CD4-positive, alpha-beta T cell (primary cell): ENCODE data around the gene EXT2. TPM values are rescaled to one million over a fixed set of nuclear protein-coding genes. Genes with fewer than 3 reads are reported as not detected.

Experiments used
- ATAC-seq: fragments of 200-7000 bp; cut with Tn5 transposase; one replicate; pipeline ENCODE4 v1.10.0; 2022; ENCODE audit warnings: mild to moderate bottlenecking; ENCODE audit not compliant: poor library complexity
- CTCF ChIA-PET: fragments of 350-600 bp; sonication (Branson Sonifier 250); formaldehyde crosslinking; loops from one replicate; lab custom pipeline; 2021; ENCODE audit warnings: antibody characterized with exemption, inconsistent platforms; lab: Charles Lee
- POLR2A ChIA-PET: fragments of 350-600 bp; sonication (Branson Sonifier 250); formaldehyde crosslinking; loops from one replicate; lab custom pipeline; 2021; ENCODE audit warnings: antibody characterized with exemption, inconsistent platforms; lab: Charles Lee
- DNase-seq, 14 experiments: peaks; one replicate each; pipeline ENCODE4 v3.0.0-alpha.2; 2013 to 2020; ENCODE audit warnings: mixed read lengths in 2 of 14
- H3K27ac ChIP-seq, 2 donors: one replicate each; pipeline versions ENCODE4 v1.5.1 to v1.7.0; 2013; ENCODE audit warnings: low read length in 2 of 2, low read depth in 1 of 2, mild to moderate bottlenecking in 1 of 2
- H3K27me3 ChIP-seq, 2 experiments: 1 replicate in 1 of 2; 2 replicates in 1 of 2; pipeline versions ENCODE4 v1.6.1 to v1.7.0; 2013; ENCODE audit warnings: low read length in 2 of 2, control low read depth in 1 of 2, mild to moderate bottlenecking in 1 of 2, moderate library complexity in 1 of 2; ENCODE audit not compliant: insufficient read depth in 2 of 2, control insufficient read depth in 1 of 2
- H3K36me3 ChIP-seq: one replicate; pipeline ENCODE4 v1.6.1; 2013; ENCODE audit warnings: low read length, control low read depth; ENCODE audit not compliant: insufficient read depth
- H3K4me1 ChIP-seq: one replicate; pipeline ENCODE4 v1.6.1; 2013; ENCODE audit warnings: low read length, control low read depth; ENCODE audit not compliant: insufficient read depth
- H3K4me3 ChIP-seq: one replicate; pipeline ENCODE4 v1.5.1; 2013; ENCODE audit warnings: mild to moderate bottlenecking, low read length, moderate library complexity
- H3K9me3 ChIP-seq, 2 experiments: 1 replicate in 1 of 2; 2 replicates in 1 of 2; pipeline versions ENCODE4 v1.6.1 to v1.7.0; 2013; ENCODE audit warnings: low read length in 2 of 2, mild to moderate bottlenecking in 2 of 2, control low read depth in 1 of 2, moderate library complexity in 1 of 2; ENCODE audit not compliant: control insufficient read depth in 1 of 2, insufficient read depth in 1 of 2
- H3K27ac Mint-ChIP-seq: one replicate; pipeline ENCODE4 v1.8.0; 2020; ENCODE audit warnings: mixed read lengths
- H3K27me3 Mint-ChIP-seq: one replicate; pipeline ENCODE4 v1.8.0; 2021; ENCODE audit warnings: mixed read lengths
- H3K36me3 Mint-ChIP-seq: one replicate; pipeline ENCODE4 v1.8.0; 2021; ENCODE audit warnings: low read depth, mixed read lengths
- H3K4me1 Mint-ChIP-seq: one replicate; pipeline ENCODE4 v1.8.0; 2021; ENCODE audit warnings: low read depth, mixed read lengths
- H3K4me3 Mint-ChIP-seq: one replicate; pipeline ENCODE4 v1.8.0; 2020; ENCODE audit warnings: mild to moderate bottlenecking, mixed read lengths
- H3K9me3 Mint-ChIP-seq: one replicate; pipeline ENCODE4 v1.8.0; 2020; ENCODE audit warnings: mixed read lengths
- intact Hi-C, 2 experiments: fragments of 100-400 bp; cut with DNase I in 1 of 2; cut with micrococcal nuclease in 1 of 2; formaldehyde crosslinking; loops; one replicate each; pipeline versions ENCODE4 v1.15.1 to v1.9.0; 2023 to 2025; cut with DNase I, micrococcal nuclease
- total RNA-seq, 174 experiments: library from RNA in 2 of 174; stranded (reverse) in 2 of 174; gene quantifications; one replicate each; pipeline ENCODE4 v1.2.3 and lab custom pipeline; 2021 to 2026
- TF ChIP-seq, protein P1 (sequence below): fragments of 200-600 bp; IDR thresholded peaks from one replicate; pipeline ENCODE4 v1.8.0; 2022; ENCODE audit warnings: antibody characterized with exemption, mild to moderate bottlenecking

Gene EXT2
- total RNA-seq, 2 experiments from 2014 or later, result 17.1 to 17.5 TPM

GRCh38 chr11:44261800-44262591, 166.5 kb downstream of the EXT2 start:
- no peaks in the 10 kb centered on the region for H3K27me3 ChIP-seq
- H3K4me3 ChIP-seq, result no peak overlapping the region
- Mint-ChIP-seq H3K9me3 (no peaks in the 10 kb centered on the region), H3K27me3 (no peaks in the 10 kb centered on the region), H3K4me1 (peaks cover 9% of the 10 kb centered on the region), H3K4me3 (no peak overlapping the region), H3K36me3 (no peaks in the 10 kb centered on the region), H3K27ac (no peak overlapping the region)
- no peaks in the 10 kb centered on the region for H3K36me3 ChIP-seq
- DNase-seq (no peak), ATAC-seq (no peak)
- H3K4me1 ChIP-seq, result peaks cover 19% of the 10 kb centered on the region
- ChIA-PET POLR2A (no interaction called here), CTCF (no interaction called here)
- H3K9me3 ChIP-seq, result peaks cover 0 to 8% of the 10 kb centered on the region in 2 experiments
- intact Hi-C loops, result no loop called here
- H3K27ac ChIP-seq, result no peak overlapping the region
- TF ChIP-seq, protein P1, sequence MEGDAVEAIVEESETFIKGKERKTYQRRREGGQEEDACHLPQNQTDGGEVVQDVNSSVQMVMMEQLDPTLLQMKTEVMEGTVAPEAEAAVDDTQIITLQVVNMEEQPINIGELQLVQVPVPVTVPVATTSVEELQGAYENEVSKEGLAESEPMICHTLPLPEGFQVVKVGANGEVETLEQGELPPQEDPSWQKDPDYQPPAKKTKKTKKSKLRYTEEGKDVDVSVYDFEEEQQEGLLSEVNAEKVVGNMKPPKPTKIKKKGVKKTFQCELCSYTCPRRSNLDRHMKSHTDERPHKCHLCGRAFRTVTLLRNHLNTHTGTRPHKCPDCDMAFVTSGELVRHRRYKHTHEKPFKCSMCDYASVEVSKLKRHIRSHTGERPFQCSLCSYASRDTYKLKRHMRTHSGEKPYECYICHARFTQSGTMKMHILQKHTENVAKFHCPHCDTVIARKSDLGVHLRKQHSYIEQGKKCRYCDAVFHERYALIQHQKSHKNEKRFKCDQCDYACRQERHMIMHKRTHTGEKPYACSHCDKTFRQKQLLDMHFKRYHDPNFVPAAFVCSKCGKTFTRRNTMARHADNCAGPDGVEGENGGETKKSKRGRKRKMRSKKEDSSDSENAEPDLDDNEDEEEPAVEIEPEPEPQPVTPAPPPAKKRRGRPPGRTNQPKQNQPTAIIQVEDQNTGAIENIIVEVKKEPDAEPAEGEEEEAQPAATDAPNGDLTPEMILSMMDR, result no peak

- no peak for ATAC-seq
- H3K27me3 ChIP-seq, result no peaks in the 10 kb centered on the region
- POLR2A ChIA-PET, result no interaction called here
- no peak overlapping the region for H3K27ac Mint-ChIP-seq
- no peak overlapping the region for H3K4me3 Mint-ChIP-seq
- H3K9me3 Mint-ChIP-seq, result no peaks in the 10 kb centered on the region
- intact Hi-C loops, result no loop called here
- no peak overlapping the region for H3K27ac ChIP-seq
- H3K4me1 ChIP-seq, result peaks cover 6% of the 10 kb centered on the region
- no peaks in the 10 kb centered on the region for H3K36me3 Mint-ChIP-seq
- no peaks in the 10 kb centered on the region for H3K27me3 Mint-ChIP-seq
- H3K4me1 Mint-ChIP-seq, result no peaks in the 10 kb centered on the region
- no peak overlapping the region for H3K4me3 ChIP-seq
- no peaks in the 10 kb centered on the region for H3K36me3 ChIP-seq
- no peak for DNase-seq
- CTCF ChIA-PET, result no interaction called here
- H3K9me3 ChIP-seq, result peaks cover 0 to 8% of the 10 kb centered on the region in 2 experiments
- TF ChIP-seq, protein P1, result no peak
These were observed 168.4 kb downstream of the EXT2 start for GRCh38 chr11:44263738-44264437.

DNA sequence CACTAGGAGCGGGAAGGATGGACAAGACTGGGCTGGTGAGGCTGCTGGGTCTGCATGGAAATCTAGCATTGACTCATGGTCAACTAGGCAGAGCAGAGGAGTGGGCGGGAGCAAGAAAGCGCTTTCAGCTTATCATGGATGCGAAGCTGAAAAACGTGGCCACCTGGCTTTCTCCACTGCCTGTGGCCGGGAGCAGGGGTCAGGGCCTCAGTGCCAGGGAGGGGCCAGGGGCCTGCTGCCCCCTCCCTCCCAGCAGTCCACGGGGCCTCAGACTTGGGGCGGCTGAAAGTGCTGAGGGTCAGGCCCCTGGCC, 168.9 kb downstream of the EXT2 start:
- no peak for ATAC-seq
- CTCF ChIA-PET, result no interaction called here
- Mint-ChIP-seq H3K36me3 (no peaks in the 10 kb centered on the region), H3K9me3 (no peaks in the 10 kb centered on the region), H3K4me3 (no peak overlapping the region), H3K27me3 (no peaks in the 10 kb centered on the region), H3K27ac (no peak overlapping the region), H3K4me1 (no peaks in the 10 kb centered on the region)
- no peaks in the 10 kb centered on the region for H3K36me3 ChIP-seq
- no peaks in the 10 kb centered on the region for H3K27me3 ChIP-seq
- no peak overlapping the region for H3K4me3 ChIP-seq
- H3K9me3 ChIP-seq, result peaks cover 0 to 8% of the 10 kb centered on the region in 2 experiments
- POLR2A ChIA-PET, result no interaction called here
- H3K4me1 ChIP-seq, result peaks cover 3% of the 10 kb centered on the region
- intact Hi-C loops, result no loop called here
- no peak for DNase-seq
- TF ChIP-seq, protein P1, result no peak
- H3K27ac ChIP-seq, result no peak overlapping the region
